ENCODE data around the gene TCAP.

TCAP gene

GRCh38 chr17:39672522-39673334 is 7.6 kb downstream of the TCAP start:
- peaks cover 14% of the 10 kb centered on the region; the same call in 1 of the 2 replicates for H3K36me3 ChIP-seq (ENCODE audit: insufficient read depth, low read depth, low read length)
- H3K4me1 ChIP-seq (ENCODE audit: insufficient read depth, low read length), result peaks cover 5% of the 10 kb centered on the region; the same call in 1 of the 2 replicates
- no peak overlapping the region for H3K9ac ChIP-seq (ENCODE audit: low read depth, low read length)
- no peak overlapping the region for H3K27ac ChIP-seq (ENCODE audit: low read length)
- no peak overlapping the region for H3K4me3 ChIP-seq (ENCODE audit: low read length)
- no peaks in the 10 kb centered on the region for H3K9me3 ChIP-seq (ENCODE audit: insufficient read depth, low read depth, low read length)
- H3K27me3 ChIP-seq (ENCODE audit: insufficient read depth, low read length), result peaks cover 33% of the 10 kb centered on the region

- Histone ChIP-seq H3K9me3 (ENCODE audit: insufficient read depth, low read depth, low read length) (no peaks in the 10 kb centered on the region), H3K36me3 (ENCODE audit: insufficient read depth, low read depth, low read length) (peaks cover 16% of the 10 kb centered on the region; the same call in 1 of the 2 replicates), H3K4me3 (ENCODE audit: low read length) (no peak overlapping the region), H3K9ac (ENCODE audit: low read depth, low read length) (no peak overlapping the region), H3K27ac (ENCODE audit: low read length) (no peak overlapping the region), H3K4me1 (ENCODE audit: insufficient read depth, low read length) (peaks cover 5% of the 10 kb centered on the region; the same call in 1 of the 2 replicates), H3K27me3 (ENCODE audit: insufficient read depth, low read length) (peaks cover 25% of the 10 kb centered on the region)
Observed at GRCh38 chr17:39673335-39674081, 8.4 kb downstream of the TCAP start.

- no peaks in the 10 kb centered on the region for H3K9me3 ChIP-seq (ENCODE audit: insufficient read depth, low read depth, low read length)
- H3K36me3 ChIP-seq (ENCODE audit: insufficient read depth, low read depth, low read length), result peaks cover 16% of the 10 kb centered on the region; the same call in 1 of the 2 replicates
- peaks cover 2% of the 10 kb centered on the region; the same call in 1 of the 2 replicates for H3K4me1 ChIP-seq (ENCODE audit: insufficient read depth, low read length)
- no peak overlapping the region for H3K27ac ChIP-seq (ENCODE audit: low read length)
- H3K27me3 ChIP-seq (ENCODE audit: insufficient read depth, low read length), result peaks cover 19% of the 10 kb centered on the region
- no peak overlapping the region for H3K9ac ChIP-seq (ENCODE audit: low read depth, low read length)
- H3K4me3 ChIP-seq (ENCODE audit: low read length), result no peak overlapping the region
Observed at GRCh38 chr17:39674179-39674578, 9.0 kb downstream of the TCAP start.

GRCh38 chr17:39674702-39675389 is 9.7 kb downstream of the TCAP start:
- Histone ChIP-seq H3K9me3 (ENCODE audit: insufficient read depth, low read depth, low read length) (no peaks in the 10 kb centered on the region), H3K36me3 (ENCODE audit: insufficient read depth, low read depth, low read length) (peaks cover 21% of the 10 kb centered on the region; the same call in 1 of the 2 replicates), H3K27ac (ENCODE audit: low read length) (no peak overlapping the region), H3K9ac (ENCODE audit: low read depth, low read length) (no peak overlapping the region), H3K4me1 (ENCODE audit: insufficient read depth, low read length) (peaks cover 2% of the 10 kb centered on the region; the same call in 1 of the 2 replicates), H3K4me3 (ENCODE audit: low read length) (no peak overlapping the region), H3K27me3 (ENCODE audit: insufficient read depth, low read length) (peaks cover 12% of the 10 kb centered on the region)

GRCh38 chr17:39675390-39676082 is 10.4 kb downstream of the TCAP start:
- no peaks in the 10 kb centered on the region for H3K9me3 ChIP-seq (ENCODE audit: insufficient read depth, low read depth, low read length)
- no peak overlapping the region for H3K9ac ChIP-seq (ENCODE audit: low read depth, low read length)
- H3K4me1 ChIP-seq (ENCODE audit: insufficient read depth, low read length), result peaks cover 2% of the 10 kb centered on the region; the same call in 1 of the 2 replicates
- H3K36me3 ChIP-seq (ENCODE audit: insufficient read depth, low read depth, low read length), result peaks cover 24% of the 10 kb centered on the region
- H3K27ac ChIP-seq (ENCODE audit: low read length), result no peak overlapping the region
- no peak overlapping the region for H3K4me3 ChIP-seq (ENCODE audit: low read length)
- H3K27me3 ChIP-seq (ENCODE audit: insufficient read depth, low read length), result peaks cover 6% of the 10 kb centered on the region

- Histone ChIP-seq H3K4me3 (ENCODE audit: low read length) (no peak overlapping the region), H3K27me3 (ENCODE audit: insufficient read depth, low read length) (no peaks in the 10 kb centered on the region; the same call in 1 of the 2 replicates), H3K4me1 (ENCODE audit: insufficient read depth, low read length) (peaks cover 2% of the 10 kb centered on the region; the same call in 1 of the 2 replicates), H3K9ac (ENCODE audit: low read depth, low read length) (no peak overlapping the region), H3K9me3 (ENCODE audit: insufficient read depth, low read depth, low read length) (no peaks in the 10 kb centered on the region), H3K27ac (ENCODE audit: low read length) (no peak overlapping the region), H3K36me3 (ENCODE audit: insufficient read depth, low read depth, low read length) (peaks cover 30% of the 10 kb centered on the region)
Observed at GRCh38 chr17:39676198-39676819, 11.2 kb downstream of the TCAP start.

- H3K9me3 ChIP-seq (ENCODE audit: insufficient read depth, low read depth, low read length), result no peaks in the 10 kb centered on the region
- no peak overlapping the region for H3K4me3 ChIP-seq (ENCODE audit: low read length)
- H3K4me1 ChIP-seq (ENCODE audit: insufficient read depth, low read length), result peaks cover 2% of the 10 kb centered on the region; the same call in 1 of the 2 replicates
- H3K9ac ChIP-seq (ENCODE audit: low read depth, low read length), result no peak overlapping the region
- H3K27ac ChIP-seq (ENCODE audit: low read length), result no peak overlapping the region
- peaks cover 30% of the 10 kb centered on the region for H3K36me3 ChIP-seq (ENCODE audit: insufficient read depth, low read depth, low read length)
- no peaks in the 10 kb centered on the region for H3K27me3 ChIP-seq (ENCODE audit: insufficient read depth, low read length)
Observed at GRCh38 chr17:39677072-39677471, 11.9 kb downstream of the TCAP start.

- Histone ChIP-seq H3K4me1 (ENCODE audit: insufficient read depth, low read length) (peaks cover 2% of the 10 kb centered on the region; the same call in 1 of the 2 replicates), H3K27ac (ENCODE audit: low read length) (no peak overlapping the region), H3K36me3 (ENCODE audit: insufficient read depth, low read depth, low read length) (peaks cover 30% of the 10 kb centered on the region), H3K27me3 (ENCODE audit: insufficient read depth, low read length) (no peaks in the 10 kb centered on the region), H3K9ac (ENCODE audit: low read depth, low read length) (no peak overlapping the region), H3K9me3 (ENCODE audit: insufficient read depth, low read depth, low read length) (no peaks in the 10 kb centered on the region), H3K4me3 (ENCODE audit: low read length) (no peak overlapping the region)
Observed at GRCh38 chr17:39677542-39678339, 12.6 kb downstream of the TCAP start.

GRCh38 chr17:39678340-39679116 is 13.4 kb downstream of the TCAP start:
- Histone ChIP-seq H3K27ac (ENCODE audit: low read length) (no peak overlapping the region), H3K4me1 (ENCODE audit: insufficient read depth, low read length) (peaks cover 2% of the 10 kb centered on the region; the same call in 1 of the 2 replicates), H3K9ac (ENCODE audit: low read depth, low read length) (no peak overlapping the region), H3K4me3 (ENCODE audit: low read length) (no peak overlapping the region), H3K27me3 (ENCODE audit: insufficient read depth, low read length) (no peaks in the 10 kb centered on the region), H3K36me3 (ENCODE audit: insufficient read depth, low read depth, low read length) (peaks cover 30% of the 10 kb centered on the region), H3K9me3 (ENCODE audit: insufficient read depth, low read depth, low read length) (no peaks in the 10 kb centered on the region)
